ENCODE results near the gene ZNF765.

- TF ChIP-seq CTCF (IDR thresholded peaks at IDR 0.05; ENCODE audit: poor library complexity): no peak
- TF ChIP-seq EZH2 (IDR thresholded peaks at IDR 0.05; ENCODE audit: borderline replicate concordance): no peak
Measured at GRCh38 chr19:53389571-53389970, 5.4 kb upstream of the ZNF765 start.
